Measurements from ENCODE around the gene LIFR. TPM values are rescaled to one million over a fixed set of nuclear protein-coding genes. Genes with fewer than 3 reads are reported as not detected.

The LIFR gene
- total RNA-seq, 2 donors from 2014 or later, result 68.5 to 120 TPM

DNA sequence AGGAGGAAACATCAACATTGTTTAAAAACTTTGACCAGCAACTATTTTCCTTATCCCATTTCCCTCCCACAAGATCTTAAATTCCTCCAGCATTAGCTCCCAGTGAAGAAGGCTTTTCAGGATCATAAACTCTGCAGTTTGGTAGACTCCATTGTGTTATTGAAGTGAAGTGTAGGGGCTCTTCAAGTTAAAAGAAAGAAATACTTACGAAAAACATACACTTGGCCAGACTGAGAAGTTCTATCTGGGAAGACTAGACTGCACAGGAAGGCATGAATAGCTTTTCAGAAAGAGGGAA lies 22.3 kb downstream of the LIFR start:
- Histone ChIP-seq H3K27me3 (replicated peaks; ENCODE audit: insufficient read depth) (no peaks in the 10 kb centered on the region), H3K4me1 (replicated peaks) (peaks cover 3% of the 10 kb centered on the region), H3K9me3 (no peaks in the 10 kb centered on the region), H3K4me3 (no peak overlapping the region), H3K36me3 (no peaks in the 10 kb centered on the region), H3K27ac (no peak overlapping the region)
- intact Hi-C loops (cut with DNase I), result no loop called here
- DNase-seq (ENCODE audit: low spot score), result no peak
- WGBS, result 93% methylated on average over 1 of the region's 1 CpG
- TF ChIP-seq POLR2AphosphoS5 (IDR thresholded peaks at IDR 0.05), result no peak

GRCh38 chr5:38533286-38534155 lies 22.9 kb downstream of the LIFR start:
- Histone ChIP-seq H3K4me1 (replicated peaks) (peaks cover 3% of the 10 kb centered on the region), H3K27ac (no peak overlapping the region), H3K9me3 (no peaks in the 10 kb centered on the region), H3K36me3 (no peaks in the 10 kb centered on the region), H3K27me3 (replicated peaks; ENCODE audit: insufficient read depth) (no peaks in the 10 kb centered on the region), H3K4me3 (no peak overlapping the region)
- intact Hi-C loops (cut with DNase I), result no loop called here
- no peak for TF ChIP-seq POLR2A (IDR thresholded peaks at IDR 0.05)
- no peak for TF ChIP-seq POLR2AphosphoS5 (IDR thresholded peaks at IDR 0.05)
- TF ChIP-seq, protein P1, sequence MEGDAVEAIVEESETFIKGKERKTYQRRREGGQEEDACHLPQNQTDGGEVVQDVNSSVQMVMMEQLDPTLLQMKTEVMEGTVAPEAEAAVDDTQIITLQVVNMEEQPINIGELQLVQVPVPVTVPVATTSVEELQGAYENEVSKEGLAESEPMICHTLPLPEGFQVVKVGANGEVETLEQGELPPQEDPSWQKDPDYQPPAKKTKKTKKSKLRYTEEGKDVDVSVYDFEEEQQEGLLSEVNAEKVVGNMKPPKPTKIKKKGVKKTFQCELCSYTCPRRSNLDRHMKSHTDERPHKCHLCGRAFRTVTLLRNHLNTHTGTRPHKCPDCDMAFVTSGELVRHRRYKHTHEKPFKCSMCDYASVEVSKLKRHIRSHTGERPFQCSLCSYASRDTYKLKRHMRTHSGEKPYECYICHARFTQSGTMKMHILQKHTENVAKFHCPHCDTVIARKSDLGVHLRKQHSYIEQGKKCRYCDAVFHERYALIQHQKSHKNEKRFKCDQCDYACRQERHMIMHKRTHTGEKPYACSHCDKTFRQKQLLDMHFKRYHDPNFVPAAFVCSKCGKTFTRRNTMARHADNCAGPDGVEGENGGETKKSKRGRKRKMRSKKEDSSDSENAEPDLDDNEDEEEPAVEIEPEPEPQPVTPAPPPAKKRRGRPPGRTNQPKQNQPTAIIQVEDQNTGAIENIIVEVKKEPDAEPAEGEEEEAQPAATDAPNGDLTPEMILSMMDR (IDR thresholded peaks at IDR 0.05), result no peak
- no peak for DNase-seq (ENCODE audit: low spot score)
- WGBS, result 63% methylated on average over 8 of the region's 8 CpGs

DNA sequence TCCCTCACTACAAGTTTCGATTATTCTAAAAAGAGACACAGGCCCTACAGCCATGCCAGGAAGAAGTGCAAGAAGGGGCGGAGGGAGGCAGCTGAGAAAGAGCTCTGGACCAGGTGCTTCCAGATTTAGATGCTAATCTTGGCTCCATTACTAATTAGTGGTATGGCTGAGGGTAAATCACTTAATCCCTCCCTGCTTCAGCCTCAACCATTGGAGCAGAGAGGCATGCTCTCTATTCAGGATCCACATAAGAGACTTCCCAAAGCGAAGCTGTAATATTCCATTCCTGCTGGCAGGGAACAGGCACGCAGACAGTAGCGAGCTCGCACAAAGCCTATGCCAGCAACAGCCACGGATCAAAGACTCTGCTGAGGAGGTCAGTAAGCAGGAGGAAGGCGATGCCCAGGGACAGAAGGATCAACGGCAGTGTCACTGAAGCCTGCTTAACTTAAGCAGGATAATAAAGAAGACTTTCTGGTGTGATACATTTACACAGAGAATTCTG lies 24.2 kb downstream of the LIFR start:
- H3K27me3 ChIP-seq (replicated peaks; ENCODE audit: insufficient read depth), result no peaks in the 10 kb centered on the region

DNA sequence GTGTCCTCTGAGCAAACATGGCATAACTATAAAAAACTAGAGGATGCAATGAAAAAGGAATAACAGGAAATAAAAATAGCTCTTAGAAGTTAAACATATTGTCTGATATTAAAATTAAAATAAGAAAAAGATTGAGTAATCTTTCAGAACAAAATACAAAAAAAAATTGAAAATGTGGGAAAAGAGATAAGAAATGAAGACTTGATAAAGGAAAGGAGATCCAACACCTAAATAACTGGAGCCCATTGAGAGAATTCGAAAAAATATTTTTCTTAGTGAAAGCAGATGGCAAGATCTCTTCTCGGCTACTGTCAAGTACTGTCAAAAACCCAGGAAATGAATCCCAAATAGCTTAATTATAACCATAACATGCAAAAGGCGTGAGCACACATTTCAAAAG lies 24.9 kb downstream of the LIFR start:
- Histone ChIP-seq H3K36me3 (no peaks in the 10 kb centered on the region), H3K27ac (no peak overlapping the region), H3K9me3 (no peaks in the 10 kb centered on the region), H3K27me3 (replicated peaks; ENCODE audit: insufficient read depth) (no peaks in the 10 kb centered on the region), H3K4me1 (replicated peaks) (peaks cover 3% of the 10 kb centered on the region), H3K4me3 (no peak overlapping the region)
- 88% methylated on average over 3 of the region's 3 CpGs for WGBS
- intact Hi-C loops (cut with DNase I), result no loop called here
- TF ChIP-seq POLR2A (IDR thresholded peaks at IDR 0.05) (no peak), POLR2AphosphoS5 (IDR thresholded peaks at IDR 0.05) (no peak)
- TF ChIP-seq, protein P1 (IDR thresholded peaks at IDR 0.05), result no peak
- DNase-seq (ENCODE audit: low spot score), result no peak

More for the DNA sequence above, 24.2 kb downstream of the LIFR start:
- no peak for DNase-seq (ENCODE audit: low spot score)
- 77% methylated on average over 9 of the region's 9 CpGs for WGBS
- no peaks in the 10 kb centered on the region for H3K9me3 ChIP-seq
- peaks cover 3% of the 10 kb centered on the region for H3K4me1 ChIP-seq (replicated peaks)
- H3K27ac ChIP-seq, result peak overlapping the region in 1 of 2 donors; percentile 16
- no peak overlapping the region for H3K4me3 ChIP-seq
- TF ChIP-seq POLR2A (IDR thresholded peaks at IDR 0.05) (no peak), POLR2AphosphoS5 (IDR thresholded peaks at IDR 0.05) (no peak)
- TF ChIP-seq, protein P1 (IDR thresholded peaks at IDR 0.05), result no peak
- no peaks in the 10 kb centered on the region for H3K36me3 ChIP-seq
- intact Hi-C loops (cut with DNase I), result no loop called here

- Histone ChIP-seq H3K27me3 (replicated peaks; ENCODE audit: insufficient read depth) (no peaks in the 10 kb centered on the region), H3K9me3 (no peaks in the 10 kb centered on the region), H3K4me3 (no peak overlapping the region), H3K4me1 (replicated peaks) (peaks cover 3% of the 10 kb centered on the region), H3K36me3 (no peaks in the 10 kb centered on the region), H3K27ac (no peak overlapping the region)
- no peak for DNase-seq (ENCODE audit: low spot score)
- WGBS, result 64% methylated on average over 4 of the region's 4 CpGs
- intact Hi-C loops (cut with DNase I), result no loop called here
- TF ChIP-seq, protein P1 (IDR thresholded peaks at IDR 0.05), result no peak
- TF ChIP-seq POLR2A (IDR thresholded peaks at IDR 0.05) (no peak), POLR2AphosphoS5 (IDR thresholded peaks at IDR 0.05) (no peak)
Observed at GRCh38 chr5:38529955-38530646, 26.3 kb downstream of the LIFR start.

All from prostate gland (tissue), 2 donors.